K562 (cell line): ENCODE results near the gene TAF10. TPM values are rescaled to one million over a fixed set of nuclear protein-coding genes. Genes with fewer than 3 reads are reported as not detected.

Experiments used
- BRD9 ChIP-seq: fragments of 450-650 bp; IDR thresholded peaks from 2 replicates; pipeline ENCODE4 v1.6.1; 2018; ENCODE audit warnings: low read depth; ENCODE audit not compliant: partially characterized antibody
- CHD4 ChIP-seq: fragments of 200-600 bp; sonication (generic); IDR thresholded peaks from 3 replicates; pipeline ENCODE4 v1.6.1; 2012; ENCODE audit warnings: low read depth, mild to moderate bottlenecking, mixed read lengths, low read length, inconsistent platforms; ENCODE audit not compliant: insufficient read depth, insufficient replicate concordance, poor library complexity, severe bottlenecking
- CREB5 ChIP-seq: fragments of 250-450 bp; sonication (Bioruptor Pico); IDR thresholded peaks from 2 replicates; pipeline ENCODE4 v1.5.0; 2020; ENCODE audit warnings: mild to moderate bottlenecking
- DLX4 ChIP-seq: fragments of 250-450 bp; sonication (Bioruptor Pico); IDR thresholded peaks from 2 replicates; pipeline ENCODE4 v1.6.1; 2021; ENCODE audit warnings: mild to moderate bottlenecking
- EP300 ChIP-seq: IDR thresholded peaks from 2 replicates; pipeline ENCODE4 v1.6.1; 2012; ENCODE audit warnings: low read length, improper control_type of control experiment
- HDAC6 ChIP-seq: IDR thresholded peaks from 2 replicates; pipeline ENCODE4 v1.6.1; 2012; ENCODE audit warnings: low read depth, mild to moderate bottlenecking, control low read depth, inconsistent platforms, low read length, moderate library complexity
- IRF1 ChIP-seq: sonication (generic); formaldehyde crosslinking; IDR thresholded peaks from 2 replicates; pipeline ENCODE4 v1.8.0; 2022; ENCODE audit warnings: missing genetic modification reagents, mild to moderate bottlenecking, borderline replicate concordance
- KDM5B ChIP-seq: fragments of 200-600 bp; sonication (generic); IDR thresholded peaks from 2 replicates; pipeline ENCODE4 v1.6.1; 2012; ENCODE audit warnings: low read depth, mild to moderate bottlenecking, moderate library complexity, low read length, control low read depth, inconsistent platforms; ENCODE audit not compliant: insufficient replicate concordance
- KLF10 ChIP-seq: fragments of 250-450 bp; sonication (Bioruptor Pico); IDR thresholded peaks from 2 replicates; pipeline ENCODE4 v1.6.1; 2021; ENCODE audit warnings: matching md5 sums
- NFRKB ChIP-seq: fragments of 450-650 bp; IDR thresholded peaks from 2 replicates; pipeline ENCODE4 v1.6.1; 2016; ENCODE audit warnings: low read depth
- NFXL1 ChIP-seq: fragments of 450-650 bp; formaldehyde crosslinking; IDR thresholded peaks from 2 replicates; pipeline ENCODE4 v1.4.0; 2021; ENCODE audit warnings: mild to moderate bottlenecking
- POLR3A ChIP-seq: IDR thresholded peaks from 2 replicates; pipeline ENCODE4 v1.6.1; 2011; ENCODE audit warnings: borderline replicate concordance, mild to moderate bottlenecking, moderate library complexity; ENCODE audit not compliant: insufficient read length, insufficient read depth; ENCODE audit errors: extremely low read depth
- PTTG1 ChIP-seq: fragments of 450-650 bp; IDR thresholded peaks from 2 replicates; pipeline ENCODE4 v1.6.1; 2016; ENCODE audit warnings: low read depth, mild to moderate bottlenecking, missing genetic modification characterization, missing compliant biosample characterization
- SRSF7 ChIP-seq: fragments of 200-400 bp; formaldehyde crosslinking; optimal IDR thresholded peaks from 2 replicates; pipeline ENCODE3; 2017; ENCODE audit warnings: mild to moderate bottlenecking, low read depth, low read length
- ZNF121 ChIP-seq: sonication (generic); formaldehyde crosslinking; conservative IDR thresholded peaks from 2 replicates; pipeline ENCODE4 v1.8.0; 2022; ENCODE audit warnings: missing genetic modification reagents
- polyA plus RNA-seq, 8 experiments: library from polyadenylated mRNA; depleted of rRNA in 4 of 8; stranded (reverse) in 5 of 8; unstranded in 3 of 8; fragments of >200 nt; fragmentation: Nextera tagmentation in 2 of 8; fragmentation: Illumina TruSeq in 1 of 8; extraction: Ambion mirVana in 2 of 8; extraction: Trizol in 1 of 8; gene quantifications; 2 replicates each; pipeline versions ENCODE4 v1.2.1 to v1.2.3, GENCODE V29; 2011 to 2014; ENCODE audit warnings: inconsistent platforms in 1 of 8, missing spikeins in 1 of 8
- total RNA-seq, 7 experiments: library from RNA; depleted of rRNA in 6 of 7; stranded (reverse); fragments of >200 nt in 6 of 7; fragmentation: Illumina TruSeq in 2 of 7; extraction: Trizol in 2 of 7; gene quantifications; 2 replicates each; pipeline versions ENCODE4 v1.2.1 to v1.2.3, GENCODE V29; 2011 to 2021; ENCODE audit warnings: low replicate concordance in 1 of 7
- TF ChIP-seq, protein P1 (sequence below): sonication (generic); formaldehyde crosslinking; IDR thresholded peaks from 2 replicates; pipeline ENCODE4 v1.8.1; 2023; ENCODE audit warnings: mild to moderate bottlenecking, missing genetic modification reagents

TAF10 gene
- total and polyA plus RNA-seq, 9 of the 15 experiments (the other 6 are each of a cell fraction or from before 2014, with no cell fraction given): 19.5 to 197 (median 121) TPM

- TF ChIP-seq CREB5 (no peak), ZNF121 (no peak), NFXL1 (CRISPR knock-in tag) (no peak), KDM5B (peak; percentile 88), DLX4 (CRISPR knock-in tag) (no peak), POLR3A (no peak), EP300 (peak; percentile 15; the same call in 1 of the 2 replicates), PTTG1 (tag) (no peak), CHD4 (no peak), SRSF7 (no peak), BRD9 (no peak), KLF10 (CRISPR knock-in tag) (no peak), NFRKB (peak; percentile 81; the same call in 1 of the 2 replicates), IRF1 (no peak), HDAC6 (no peak)
- TF ChIP-seq, protein P1, sequence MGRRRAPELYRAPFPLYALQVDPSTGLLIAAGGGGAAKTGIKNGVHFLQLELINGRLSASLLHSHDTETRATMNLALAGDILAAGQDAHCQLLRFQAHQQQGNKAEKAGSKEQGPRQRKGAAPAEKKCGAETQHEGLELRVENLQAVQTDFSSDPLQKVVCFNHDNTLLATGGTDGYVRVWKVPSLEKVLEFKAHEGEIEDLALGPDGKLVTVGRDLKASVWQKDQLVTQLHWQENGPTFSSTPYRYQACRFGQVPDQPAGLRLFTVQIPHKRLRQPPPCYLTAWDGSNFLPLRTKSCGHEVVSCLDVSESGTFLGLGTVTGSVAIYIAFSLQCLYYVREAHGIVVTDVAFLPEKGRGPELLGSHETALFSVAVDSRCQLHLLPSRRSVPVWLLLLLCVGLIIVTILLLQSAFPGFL (CRISPR knock-in tag): peak; percentile 18; the same call in 1 of the 2 replicates
Measured at GRCh38 chr11:6612213-6613041, at the start of gene TAF10 (continued).
